Testis (tissue), 2 donors: ENCODE data around the gene RPS6KA5.

Source experiments
- POLR2A ChIP-seq: fragments of 450-650 bp; IDR thresholded peaks from one replicate; pipeline ENCODE4 v1.6.1; 2017; ENCODE audit warnings: antibody characterized with exemption, mild to moderate bottlenecking, moderate library complexity
- TF ChIP-seq, protein P1 (sequence below), 3 experiments: fragments of 450-650 bp in 2 of 3; fragments of 200-600 bp in 1 of 3; sonication (generic) in 1 of 3; IDR thresholded peaks; one replicate each; pipeline ENCODE4 v1.5.1; 2016 to 2019; ENCODE audit warnings: antibody characterized with exemption in 3 of 3, mild to moderate bottlenecking in 2 of 3, moderate library complexity in 1 of 3

GRCh38 chr14:90985601-90986242 lies 74.7 kb downstream of the RPS6KA5 start:
- TF ChIP-seq, protein P1, sequence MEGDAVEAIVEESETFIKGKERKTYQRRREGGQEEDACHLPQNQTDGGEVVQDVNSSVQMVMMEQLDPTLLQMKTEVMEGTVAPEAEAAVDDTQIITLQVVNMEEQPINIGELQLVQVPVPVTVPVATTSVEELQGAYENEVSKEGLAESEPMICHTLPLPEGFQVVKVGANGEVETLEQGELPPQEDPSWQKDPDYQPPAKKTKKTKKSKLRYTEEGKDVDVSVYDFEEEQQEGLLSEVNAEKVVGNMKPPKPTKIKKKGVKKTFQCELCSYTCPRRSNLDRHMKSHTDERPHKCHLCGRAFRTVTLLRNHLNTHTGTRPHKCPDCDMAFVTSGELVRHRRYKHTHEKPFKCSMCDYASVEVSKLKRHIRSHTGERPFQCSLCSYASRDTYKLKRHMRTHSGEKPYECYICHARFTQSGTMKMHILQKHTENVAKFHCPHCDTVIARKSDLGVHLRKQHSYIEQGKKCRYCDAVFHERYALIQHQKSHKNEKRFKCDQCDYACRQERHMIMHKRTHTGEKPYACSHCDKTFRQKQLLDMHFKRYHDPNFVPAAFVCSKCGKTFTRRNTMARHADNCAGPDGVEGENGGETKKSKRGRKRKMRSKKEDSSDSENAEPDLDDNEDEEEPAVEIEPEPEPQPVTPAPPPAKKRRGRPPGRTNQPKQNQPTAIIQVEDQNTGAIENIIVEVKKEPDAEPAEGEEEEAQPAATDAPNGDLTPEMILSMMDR (IDR thresholded peaks at IDR 0.05), result no peak
- no peak for TF ChIP-seq POLR2A
